Activated CD8-positive, alpha-beta T cell treated with anti-CD3 and anti-CD28 coated beads for 36 hours (primary cell): ENCODE data around the gene ACTL8. TPM values are rescaled to one million over a fixed set of nuclear protein-coding genes. Genes with fewer than 3 reads are reported as not detected.

ENCODE experiments used
- ATAC-seq: fragments of 200-7000 bp; cut with Tn5 transposase; one replicate; pipeline ENCODE4 v1.10.0; 2021; ENCODE audit warnings: mild to moderate bottlenecking, moderate library complexity
- CTCF ChIA-PET: fragments of 350-600 bp; sonication (Branson Sonifier 250); formaldehyde crosslinking; loops from one replicate; lab custom pipeline; 2021; ENCODE audit warnings: antibody characterized with exemption; lab: Charles Lee
- POLR2A ChIA-PET: fragments of 350-600 bp; sonication (Branson Sonifier 250); formaldehyde crosslinking; loops from one replicate; lab custom pipeline; 2021; ENCODE audit warnings: antibody characterized with exemption; lab: Charles Lee
- DNase-seq: peaks from one replicate; pipeline ENCODE4 v3.0.0-alpha.2; 2020
- H3K27ac Mint-ChIP-seq: one replicate; pipeline ENCODE4 v1.8.0; 2021; ENCODE audit warnings: mild to moderate bottlenecking, mixed read lengths
- H3K27me3 Mint-ChIP-seq: one replicate; pipeline ENCODE4 v1.8.0; 2021; ENCODE audit warnings: mixed read lengths
- H3K36me3 Mint-ChIP-seq: one replicate; pipeline ENCODE4 v1.8.0; 2021; ENCODE audit warnings: low read depth, mixed read lengths
- H3K4me1 Mint-ChIP-seq: one replicate; pipeline ENCODE4 v1.8.0; 2021; ENCODE audit warnings: low read depth, mixed read lengths
- H3K4me3 Mint-ChIP-seq: one replicate; pipeline ENCODE4 v1.8.0; 2021; ENCODE audit warnings: mild to moderate bottlenecking, moderate library complexity, mixed read lengths
- H3K9me3 Mint-ChIP-seq: one replicate; pipeline ENCODE4 v1.8.0; 2021; ENCODE audit warnings: mixed read lengths
- intact Hi-C: fragments of 100-400 bp; cut with micrococcal nuclease; formaldehyde crosslinking; loops from one replicate; pipeline ENCODE4 v1.10.0; 2022
- total RNA-seq, 2 experiments: library from RNA; stranded (reverse); gene quantifications; one replicate each; pipeline ENCODE4 v1.2.3, GENCODE V29; 2021
- TF ChIP-seq, protein P1 (sequence below): fragments of 200-600 bp; IDR thresholded peaks from one replicate; pipeline ENCODE4 v1.8.0; 2022; ENCODE audit warnings: antibody characterized with exemption, mild to moderate bottlenecking

ACTL8 gene
- total RNA-seq, 2 experiments from 2014 or later: not detected

DNA sequence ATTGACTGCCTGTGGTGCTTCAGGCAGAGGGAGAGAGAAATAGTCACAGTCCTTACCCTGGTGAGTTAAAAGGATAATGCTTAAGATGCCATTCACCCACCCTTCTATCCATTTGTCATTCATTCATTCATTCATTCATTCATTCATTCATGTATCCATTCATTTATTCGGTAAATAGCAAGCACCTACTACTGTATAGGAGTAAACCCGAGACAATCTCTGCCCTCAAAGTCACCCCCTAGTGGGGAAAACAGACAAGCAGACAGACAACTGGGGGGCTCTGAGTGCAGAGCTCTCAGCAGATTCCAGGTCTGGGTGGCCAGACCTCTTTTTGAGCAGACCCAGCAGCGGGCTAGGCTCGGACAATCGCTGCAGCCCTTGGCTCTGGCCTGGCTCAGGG is 14.1 kb upstream of the ACTL8 start:
- no peak for ATAC-seq
- no peaks in the 10 kb centered on the region for H3K9me3 Mint-ChIP-seq

DNA sequence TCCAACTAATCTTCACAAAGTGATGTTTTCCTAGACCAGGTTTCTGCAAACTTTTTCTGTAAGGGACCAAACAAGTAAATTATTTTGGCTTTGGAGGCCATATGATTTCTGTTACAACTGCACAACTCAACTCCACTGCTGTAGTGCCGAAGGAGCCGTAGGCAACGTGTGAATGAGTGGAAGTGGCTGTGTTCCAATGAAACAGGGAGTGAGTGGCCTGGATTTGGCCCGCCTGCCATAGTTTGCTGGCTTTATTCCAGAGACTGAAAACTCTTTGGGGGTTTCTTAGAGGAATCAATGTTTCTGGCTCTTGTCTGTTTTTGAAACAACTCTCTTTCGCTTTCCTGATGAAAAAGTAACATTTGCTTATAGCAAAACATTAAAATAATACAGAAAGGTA is 12.6 kb upstream of the ACTL8 start:
- POLR2A ChIA-PET: no interaction called here
- intact Hi-C loops: no loop called here
- TF ChIP-seq, protein P1, sequence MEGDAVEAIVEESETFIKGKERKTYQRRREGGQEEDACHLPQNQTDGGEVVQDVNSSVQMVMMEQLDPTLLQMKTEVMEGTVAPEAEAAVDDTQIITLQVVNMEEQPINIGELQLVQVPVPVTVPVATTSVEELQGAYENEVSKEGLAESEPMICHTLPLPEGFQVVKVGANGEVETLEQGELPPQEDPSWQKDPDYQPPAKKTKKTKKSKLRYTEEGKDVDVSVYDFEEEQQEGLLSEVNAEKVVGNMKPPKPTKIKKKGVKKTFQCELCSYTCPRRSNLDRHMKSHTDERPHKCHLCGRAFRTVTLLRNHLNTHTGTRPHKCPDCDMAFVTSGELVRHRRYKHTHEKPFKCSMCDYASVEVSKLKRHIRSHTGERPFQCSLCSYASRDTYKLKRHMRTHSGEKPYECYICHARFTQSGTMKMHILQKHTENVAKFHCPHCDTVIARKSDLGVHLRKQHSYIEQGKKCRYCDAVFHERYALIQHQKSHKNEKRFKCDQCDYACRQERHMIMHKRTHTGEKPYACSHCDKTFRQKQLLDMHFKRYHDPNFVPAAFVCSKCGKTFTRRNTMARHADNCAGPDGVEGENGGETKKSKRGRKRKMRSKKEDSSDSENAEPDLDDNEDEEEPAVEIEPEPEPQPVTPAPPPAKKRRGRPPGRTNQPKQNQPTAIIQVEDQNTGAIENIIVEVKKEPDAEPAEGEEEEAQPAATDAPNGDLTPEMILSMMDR: no peak

More for the DNA sequence above, 14.1 kb upstream of the ACTL8 start:
- intact Hi-C loops: no loop called here
- Mint-ChIP-seq H3K4me3 (no peak overlapping the region), H3K4me1 (no peaks in the 10 kb centered on the region), H3K27me3 (peaks cover 6% of the 10 kb centered on the region), H3K36me3 (no peaks in the 10 kb centered on the region), H3K27ac (no peak overlapping the region)
- no peak for DNase-seq
- POLR2A ChIA-PET: no interaction called here
- CTCF ChIA-PET: interaction anchor here (1.7 kb wide), 1 partner anchor 80 kb away, joined by 4 read pairs; no protein-coding TSS in a partner anchor
- TF ChIP-seq, protein P1: no peak

DNA sequence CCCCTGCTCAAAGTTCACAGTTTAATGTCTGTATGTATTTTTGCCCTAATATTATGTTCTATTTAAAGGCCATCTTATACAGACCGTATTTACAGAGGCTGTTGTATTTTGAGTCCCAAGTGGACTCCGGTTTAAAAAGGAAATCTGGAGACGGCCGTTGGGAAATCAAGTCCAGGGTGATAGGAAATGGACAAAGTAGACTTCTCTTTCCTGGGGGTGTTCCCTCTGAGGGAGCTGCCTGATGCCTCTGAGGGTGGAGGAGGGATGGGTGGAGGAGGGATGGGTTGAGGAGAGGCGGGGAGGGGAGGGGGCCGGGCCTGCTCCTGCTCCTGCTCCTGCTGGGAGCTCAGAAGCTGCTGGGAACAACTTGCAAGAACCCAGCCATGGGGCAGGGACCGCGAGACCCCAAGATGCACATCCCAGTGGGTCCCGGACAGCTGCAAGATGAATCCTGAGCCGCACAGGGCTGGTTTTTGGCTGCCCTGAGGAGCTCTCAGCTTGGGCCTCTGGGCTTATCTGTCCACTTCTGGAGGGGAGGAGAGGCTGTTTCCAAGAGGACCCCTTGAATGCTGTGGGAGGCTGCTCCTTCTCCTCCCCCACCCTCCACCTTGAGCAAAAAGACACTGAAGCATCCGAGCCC is 12.0 kb upstream of the ACTL8 start:
- DNase-seq: no peak
- POLR2A ChIA-PET: no interaction called here
- TF ChIP-seq, protein P1: no peak
- Mint-ChIP-seq H3K4me3 (no peak overlapping the region), H3K9me3 (no peaks in the 10 kb centered on the region), H3K27me3 (peaks cover 6% of the 10 kb centered on the region), H3K36me3 (no peaks in the 10 kb centered on the region), H3K4me1 (no peaks in the 10 kb centered on the region), H3K27ac (no peak overlapping the region)
- CTCF ChIA-PET: no interaction called here
- intact Hi-C loops: no loop called here
- ATAC-seq: no peak

More for the DNA sequence above, 12.6 kb upstream of the ACTL8 start:
- Mint-ChIP-seq H3K4me3 (no peak overlapping the region), H3K36me3 (no peaks in the 10 kb centered on the region), H3K27ac (no peak overlapping the region), H3K4me1 (no peaks in the 10 kb centered on the region), H3K9me3 (no peaks in the 10 kb centered on the region), H3K27me3 (peaks cover 6% of the 10 kb centered on the region)
- ATAC-seq (no peak), DNase-seq (no peak)
- CTCF ChIA-PET: no interaction called here

DNA sequence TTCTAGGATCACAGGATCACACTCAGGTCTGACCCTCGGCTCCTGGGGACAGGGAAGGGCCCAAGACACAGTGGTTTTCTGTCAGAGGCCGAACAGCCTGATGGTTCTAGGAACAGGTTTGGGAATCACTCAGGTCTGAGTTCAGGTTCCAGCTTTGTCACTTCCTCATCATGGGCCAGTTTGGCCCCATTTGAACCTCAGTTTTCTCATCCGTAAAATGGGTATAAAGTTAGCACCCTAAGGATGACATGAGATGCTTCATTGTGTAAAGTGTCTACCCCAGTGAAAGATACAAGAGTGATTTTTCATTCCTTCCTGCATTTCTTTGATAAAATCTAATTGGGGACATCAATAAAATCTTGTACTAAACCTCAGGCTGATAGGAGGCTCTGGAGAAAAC is 11.2 kb upstream of the ACTL8 start:
- no peak for DNase-seq
- Mint-ChIP-seq H3K4me1 (no peaks in the 10 kb centered on the region), H3K9me3 (no peaks in the 10 kb centered on the region), H3K27me3 (peaks cover 9% of the 10 kb centered on the region), H3K4me3 (no peak overlapping the region), H3K27ac (no peak overlapping the region), H3K36me3 (no peaks in the 10 kb centered on the region)
- ChIA-PET POLR2A (no interaction called here), CTCF (no interaction called here)
- TF ChIP-seq, protein P1: no peak
- no peak for ATAC-seq
- intact Hi-C loops: no loop called here

DNA sequence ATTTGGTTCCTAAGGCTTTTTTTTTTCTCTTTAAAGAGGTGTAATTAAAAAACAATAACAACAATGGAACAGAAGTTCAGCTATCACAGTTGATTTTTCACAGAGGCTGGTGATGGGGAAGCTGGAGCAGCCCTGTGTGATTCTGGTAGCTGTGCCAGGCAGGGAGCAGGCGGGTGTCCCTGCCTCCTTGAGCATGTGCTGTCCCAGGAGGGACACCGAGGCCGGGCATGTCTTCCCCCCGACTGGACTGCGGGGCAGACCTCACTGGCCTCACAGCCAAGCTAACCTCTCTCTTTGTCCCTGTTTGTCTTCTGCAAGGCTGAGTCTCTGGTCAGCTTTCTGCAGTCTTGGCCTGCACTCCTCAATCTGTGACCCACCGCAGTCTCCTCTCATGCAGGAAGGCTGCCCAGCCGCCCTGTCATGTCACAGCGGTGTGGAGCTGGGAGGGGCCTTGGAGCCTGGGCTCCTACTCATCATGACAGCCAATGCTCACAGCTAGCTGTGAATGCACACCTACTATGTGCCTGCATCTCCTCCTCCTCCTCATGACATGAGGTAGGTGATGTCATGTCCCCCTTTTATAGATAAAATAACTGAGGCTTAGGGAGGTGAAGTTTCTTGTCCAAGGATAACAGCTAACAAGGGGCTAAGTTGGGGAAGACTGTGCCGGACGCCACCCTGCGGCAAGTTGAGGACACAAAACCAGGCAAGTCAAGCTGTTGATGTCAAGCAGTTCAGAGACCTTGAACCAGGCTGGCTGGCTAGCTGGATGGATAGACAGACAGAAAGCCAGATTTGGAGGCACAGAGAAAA is 10.3 kb upstream of the ACTL8 start:
- Mint-ChIP-seq H3K27me3 (peaks cover 9% of the 10 kb centered on the region), H3K4me3 (no peak overlapping the region), H3K36me3 (no peaks in the 10 kb centered on the region), H3K27ac (no peak overlapping the region), H3K4me1 (no peaks in the 10 kb centered on the region), H3K9me3 (no peaks in the 10 kb centered on the region)
- ChIA-PET POLR2A (interaction anchor here (0.5 kb wide), 1 partner anchor 10 kb away, joined by 3 read pairs; no protein-coding TSS in a partner anchor), CTCF (no interaction called here)
- intact Hi-C loops: no loop called here
- no peak for ATAC-seq
- no peak for DNase-seq
- TF ChIP-seq, protein P1: no peak
